H9 (cell line): ENCODE results near the gene ABHD14A. TPM values are rescaled to one million over a fixed set of nuclear protein-coding genes. Genes with fewer than 3 reads are reported as not detected.

Source experiments
- DNase-seq: peaks from one replicate; pipeline ENCODE4 v3.0.0-alpha.2; 2017
- H2AFZ ChIP-seq: one replicate; pipeline ENCODE4 v1.6.1; 2013; ENCODE audit warnings: mild to moderate bottlenecking, low read length, control low read depth, moderate library complexity
- H2AK5ac ChIP-seq: 2 replicates; pipeline ENCODE4 v1.6.1; 2013; ENCODE audit warnings: low read length, control low read depth, mixed read lengths; ENCODE audit not compliant: insufficient read length
- H2BK120ac ChIP-seq: one replicate; pipeline ENCODE4 v1.6.1; 2013; ENCODE audit warnings: low read depth, mild to moderate bottlenecking, low read length, control low read depth, inconsistent platforms; ENCODE audit not compliant: poor library complexity, severe bottlenecking
- H2BK12ac ChIP-seq: 2 replicates; pipeline ENCODE4 v1.6.1; 2013; ENCODE audit warnings: low read length, control low read depth, mixed read lengths, low read depth; ENCODE audit not compliant: insufficient read length
- H2BK15ac ChIP-seq: 2 replicates; pipeline ENCODE4 v1.6.1; 2013; ENCODE audit warnings: low read depth, low read length, control low read depth
- H2BK20ac ChIP-seq: one replicate; pipeline ENCODE4 v1.6.1; 2013; ENCODE audit warnings: low read depth, mild to moderate bottlenecking, low read length, control low read depth, inconsistent platforms; ENCODE audit not compliant: poor library complexity, severe bottlenecking
- H2BK5ac ChIP-seq: 2 replicates; pipeline ENCODE4 v1.6.1; 2013; ENCODE audit warnings: low read length, control low read depth, mixed read lengths; ENCODE audit not compliant: insufficient read length
- H3K14ac ChIP-seq: 2 replicates; pipeline ENCODE4 v1.6.1; 2013; ENCODE audit warnings: low read length, control low read depth; ENCODE audit not compliant: insufficient read depth
- H3K18ac ChIP-seq: 2 replicates; pipeline ENCODE4 v1.6.1; 2013; ENCODE audit warnings: low read depth, mild to moderate bottlenecking, mixed read lengths, low read length, control low read depth; ENCODE audit not compliant: insufficient read length
- H3K23ac ChIP-seq: 2 replicates; pipeline ENCODE4 v1.6.1; 2013; ENCODE audit warnings: low read length, control low read depth, mixed read lengths, low read depth; ENCODE audit not compliant: insufficient read length
- H3K23me2 ChIP-seq: 2 replicates; pipeline ENCODE4 v1.6.1; 2013; ENCODE audit warnings: low read depth, mild to moderate bottlenecking, mixed read lengths, low read length, control low read depth; ENCODE audit not compliant: insufficient read length, poor library complexity, severe bottlenecking
- H3K27ac ChIP-seq: 2 replicates; pipeline ENCODE4 v1.5.1; 2013; ENCODE audit warnings: low read length, control low read depth, mixed read lengths, low read depth; ENCODE audit not compliant: insufficient read length
- H3K27me3 ChIP-seq: 2 replicates; pipeline ENCODE4 v1.6.1; 2013; ENCODE audit warnings: low read length, control low read depth, inconsistent platforms; ENCODE audit not compliant: insufficient read depth
- H3K4ac ChIP-seq: 2 replicates; pipeline ENCODE4 v1.6.1; 2013; ENCODE audit warnings: low read depth, mild to moderate bottlenecking, control low read depth, inconsistent platforms, low read length, moderate library complexity
- H3K4me1 ChIP-seq: 2 replicates; pipeline ENCODE4 v1.6.1; 2013; ENCODE audit warnings: low read length, control low read depth, inconsistent platforms; ENCODE audit not compliant: insufficient read depth
- H3K4me2 ChIP-seq: 2 replicates; pipeline ENCODE4 v1.6.1; 2013; ENCODE audit warnings: low read length, control low read depth, mixed read lengths; ENCODE audit not compliant: insufficient read length, insufficient read depth
- H3K56ac ChIP-seq: 2 replicates; pipeline ENCODE4 v1.6.1; 2013; ENCODE audit warnings: low read depth, mild to moderate bottlenecking, mixed read lengths, low read length, control low read depth; ENCODE audit not compliant: insufficient read length
- H3K79me1 ChIP-seq: 2 replicates; pipeline ENCODE4 v1.6.1; 2013; ENCODE audit warnings: low read depth, mild to moderate bottlenecking, moderate library complexity, low read length, control low read depth, inconsistent platforms; ENCODE audit not compliant: insufficient read depth, poor library complexity, severe bottlenecking
- H3K79me2 ChIP-seq: 2 replicates; pipeline ENCODE4 v1.6.1; 2013; ENCODE audit warnings: low read length, control low read depth, inconsistent platforms; ENCODE audit not compliant: insufficient read depth
- H3K9ac ChIP-seq: 2 replicates; pipeline ENCODE4 v1.6.1; 2013; ENCODE audit warnings: low read length, control low read depth, mixed read lengths; ENCODE audit not compliant: insufficient read length; ENCODE audit errors: extremely low read depth
- H3K9me3 ChIP-seq: one replicate; pipeline ENCODE4 v1.6.1; 2013; ENCODE audit warnings: low read depth, low read length, inconsistent platforms; ENCODE audit not compliant: control insufficient read depth
- H3T11ph ChIP-seq: one replicate; pipeline ENCODE4 v1.6.1; 2013; ENCODE audit warnings: mild to moderate bottlenecking, low read length, control low read depth, inconsistent platforms
- H4K20me1 ChIP-seq: one replicate; pipeline ENCODE4 v1.6.1; 2013; ENCODE audit not compliant: control insufficient read depth, insufficient read length, insufficient read depth
- H4K5ac ChIP-seq: 2 replicates; pipeline ENCODE4 v1.6.1; 2013; ENCODE audit warnings: low read depth, mild to moderate bottlenecking, mixed read lengths, low read length, control low read depth; ENCODE audit not compliant: insufficient read length
- H4K8ac ChIP-seq: replicated peaks from 2 replicates; pipeline ENCODE4 v1.6.1; 2013; ENCODE audit warnings: low read length, control low read depth, mixed read lengths, low read depth; ENCODE audit not compliant: insufficient read length
- H4K91ac ChIP-seq: 2 replicates; pipeline ENCODE4 v1.6.1; 2013; ENCODE audit warnings: low read depth, mild to moderate bottlenecking, moderate library complexity, mixed read lengths, low read length, control low read depth; ENCODE audit not compliant: insufficient read length
- H3K27ac Mint-ChIP-seq, 3 experiments: 2 replicates in 2 of 3; 3 replicates in 1 of 3; pipeline ENCODE4 v1.8.0; 2020 to 2021; ENCODE audit warnings: mixed read lengths in 3 of 3, mild to moderate bottlenecking in 1 of 3, moderate library complexity in 1 of 3
- H3K27me3 Mint-ChIP-seq: 2 replicates; pipeline ENCODE4 v1.8.0; 2021; ENCODE audit warnings: low read depth, mild to moderate bottlenecking, moderate library complexity, mixed read lengths
- H3K36me3 Mint-ChIP-seq, 3 experiments: 2 replicates in 2 of 3; 3 replicates in 1 of 3; pipeline ENCODE4 v1.8.0; 2020 to 2021; ENCODE audit warnings: low read depth in 3 of 3, mixed read lengths in 3 of 3; ENCODE audit not compliant: insufficient read depth in 1 of 3
- H3K4me1 Mint-ChIP-seq, 2 experiments: 2 replicates each; pipeline ENCODE4 v1.8.0; 2020; ENCODE audit warnings: mixed read lengths in 2 of 2
- H3K4me3 Mint-ChIP-seq, 2 experiments: 2 replicates in 1 of 2; 3 replicates in 1 of 2; pipeline ENCODE4 v1.8.0; 2020 to 2021; ENCODE audit warnings: mild to moderate bottlenecking in 2 of 2, mixed read lengths in 2 of 2, moderate library complexity in 1 of 2
- H3K9me3 Mint-ChIP-seq, 2 experiments: 2 replicates in 1 of 2; 3 replicates in 1 of 2; pipeline ENCODE4 v1.8.0; 2020; ENCODE audit warnings: mild to moderate bottlenecking in 2 of 2, mixed read lengths in 2 of 2, moderate library complexity in 1 of 2
- CTCF ChIP-seq: fragments of 200-600 bp; sonication (generic); conservative IDR thresholded peaks from 3 replicates; pipeline ENCODE4 v1.8.0; 2021; ENCODE audit warnings: antibody characterized with exemption, mild to moderate bottlenecking
- WGBS: extraction: QIAGEN DNeasy Blood & Tissue Kit; methylation state at CpG from one replicate; pipeline ENCODE4 v1.1.7; 2013; ENCODE audit warnings: missing lambda C conversion rate, low lambda C conversion rate, mixed read lengths; ENCODE audit not compliant: insufficient read length; ENCODE audit errors: extremely low coverage; 5-methylcytosine and 5-hydroxymethylcytosine counted together
- total RNA-seq: library from RNA; stranded (reverse); gene quantifications from 2 replicates; pipeline ENCODE4 v1.2.1, GENCODE V29; 2021

ABHD14A gene
- total RNA-seq, 1 experiment from 2014 or later: 3.1 TPM

- Histone ChIP-seq H3K23me2 (no peaks in the 10 kb centered on the region), H3K23ac (no peak overlapping the region), H3K4me1 (no peaks in the 10 kb centered on the region), H3K9me3 (no peaks in the 10 kb centered on the region), H2AFZ (no peak overlapping the region), H3K4ac (no peak overlapping the region), H2BK12ac (no peak overlapping the region), H3K79me1 (no peaks in the 10 kb centered on the region), H3K27me3 (peaks cover 21% of the 10 kb centered on the region), H3K27ac (no peak overlapping the region), H2BK20ac (no peak overlapping the region), H2BK120ac (no peak overlapping the region), H3K56ac (no peak overlapping the region), H4K91ac (no peak overlapping the region), H2AK5ac (no peak overlapping the region), H3K79me2 (no peaks in the 10 kb centered on the region), H3K4me2 (no peak overlapping the region), H3K9ac (no peak overlapping the region), H3K18ac (no peak overlapping the region), H3T11ph (no peak overlapping the region), H2BK5ac (no peak overlapping the region), H4K8ac (no peak overlapping the region), H3K14ac (no peak overlapping the region), H2BK15ac (no peak overlapping the region), H4K20me1 (no peaks in the 10 kb centered on the region), H4K5ac (no peak overlapping the region)
- no peak for TF ChIP-seq CTCF
- peaks cover 89% of the 10 kb centered on the region for H3K27me3 Mint-ChIP-seq
- H3K36me3 Mint-ChIP-seq: no peaks in the 10 kb centered on the region
- H3K27ac Mint-ChIP-seq: no peak overlapping the region
- peaks cover 0 to 5% of the 10 kb centered on the region in 2 experiments; a peak in 3 of 4 replicates for H3K4me1 Mint-ChIP-seq
- WGBS: no CpG with 5 or more reads among the region's 3 CpGs
- H3K4me3 Mint-ChIP-seq: no peak overlapping the region
- no peak for DNase-seq
- H3K9me3 Mint-ChIP-seq: no peaks in the 10 kb centered on the region
Observed at GRCh38 chr3:51953445-51953844, 21.4 kb upstream of the ABHD14A start.
